Dedifferentiated amniotic fluid mesenchymal stem cell (primary cell): Measurements from ENCODE around the gene ATP7B.

ENCODE experiments used
- DNase-seq: peaks from one replicate; pipeline ENCODE4 v3.0.0-alpha.2; 2016; ENCODE audit errors: extremely low spot score

The ATP7B gene

GRCh38 chr13:51894239-51894638 lies 117.0 kb downstream of the ATP7B start:
- no peak for DNase-seq

DNA sequence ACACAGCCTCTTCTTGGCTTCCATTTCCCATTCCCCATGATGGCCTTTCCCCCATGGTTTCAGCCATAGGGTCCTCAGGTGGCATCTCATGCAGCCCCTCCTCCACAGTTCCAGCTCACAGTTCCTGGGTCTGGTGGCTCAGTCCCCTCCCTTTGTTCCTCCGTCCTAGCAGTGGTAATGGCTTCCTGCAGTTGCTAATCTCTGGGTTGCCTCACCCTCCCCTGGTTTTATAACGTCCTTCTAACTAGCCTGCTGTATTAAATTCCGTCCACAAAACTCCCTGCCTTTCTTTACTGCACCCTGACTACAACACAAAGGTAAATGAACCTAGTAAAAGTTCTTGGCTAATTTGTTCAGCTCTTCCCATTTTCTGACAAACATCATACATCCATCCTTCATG lies 118.6 kb downstream of the ATP7B start:
- no peak for DNase-seq

GRCh38 chr13:51887468-51887867 lies 123.8 kb downstream of the ATP7B start:
- no peak for DNase-seq

- DNase-seq = no peak
Measured at GRCh38 chr13:51885651-51886050, 125.6 kb downstream of the ATP7B start.

DNA sequence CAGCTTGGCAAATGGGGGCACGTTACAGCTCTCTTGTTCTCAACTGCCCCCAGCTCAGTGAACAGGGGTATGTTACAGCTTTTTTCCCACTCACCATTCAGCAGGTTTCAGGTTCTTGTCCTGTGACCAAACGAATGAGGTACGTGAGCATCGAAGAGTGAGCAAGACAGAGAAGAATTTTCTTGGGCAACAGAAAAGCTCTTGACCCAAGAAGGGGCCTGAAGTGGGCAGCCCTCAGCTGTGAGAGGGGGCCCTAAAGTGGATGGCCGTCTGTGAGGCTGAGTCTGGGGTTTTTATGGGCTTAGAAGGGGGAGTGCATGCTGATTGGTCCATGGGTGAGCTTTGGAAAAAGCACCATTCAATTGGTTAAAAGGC lies 128.0 kb downstream of the ATP7B start:
- no peak for DNase-seq
